Activated CD4-positive, CD25-positive, alpha-beta regulatory T cell (primary cell): ENCODE results near the gene OAS1.

Experiments
- DNase-seq, 4 experiments: peaks; one replicate each; lab custom pipeline; 2025; lab: John Stamatoyannopoulos, UW

The OAS1 gene

DNA sequence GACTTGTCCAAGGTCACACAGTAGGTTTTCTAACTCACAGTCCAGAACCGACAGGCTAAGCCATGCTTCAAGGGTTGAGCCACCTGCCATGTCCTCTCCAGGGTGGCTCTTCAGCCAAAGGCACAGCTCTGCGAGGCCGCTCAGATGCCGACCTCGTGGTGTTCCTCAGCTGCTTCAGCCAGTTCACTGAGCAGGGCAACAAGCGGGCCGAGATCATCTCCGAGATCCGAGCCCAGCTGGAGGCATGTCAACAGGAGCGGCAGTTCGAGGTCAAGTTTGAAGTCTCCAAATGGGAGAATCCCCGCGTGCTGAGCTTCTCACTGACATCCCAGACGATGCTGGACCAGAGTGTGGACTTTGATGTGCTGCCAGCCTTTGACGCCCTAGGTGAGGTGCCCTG lies 58.9 kb downstream of the OAS1 start:
- DNase-seq: no peak

DNA sequence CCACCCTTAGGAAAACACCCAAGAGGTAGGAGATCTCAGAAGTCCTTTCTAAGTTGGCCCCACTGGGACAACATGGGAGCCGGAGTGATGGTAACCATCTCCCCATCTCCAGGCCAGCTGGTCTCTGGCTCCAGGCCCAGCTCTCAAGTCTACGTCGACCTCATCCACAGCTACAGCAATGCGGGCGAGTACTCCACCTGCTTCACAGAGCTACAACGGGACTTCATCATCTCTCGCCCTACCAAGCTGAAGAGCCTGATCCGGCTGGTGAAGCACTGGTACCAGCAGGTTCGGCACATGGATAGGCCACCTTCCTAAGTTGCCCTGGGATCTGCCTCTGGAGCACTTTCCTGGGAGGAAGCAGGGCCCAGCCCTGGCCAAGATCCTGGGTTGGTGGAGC lies 60.5 kb downstream of the OAS1 start:
- no peak for DNase-seq

DNA sequence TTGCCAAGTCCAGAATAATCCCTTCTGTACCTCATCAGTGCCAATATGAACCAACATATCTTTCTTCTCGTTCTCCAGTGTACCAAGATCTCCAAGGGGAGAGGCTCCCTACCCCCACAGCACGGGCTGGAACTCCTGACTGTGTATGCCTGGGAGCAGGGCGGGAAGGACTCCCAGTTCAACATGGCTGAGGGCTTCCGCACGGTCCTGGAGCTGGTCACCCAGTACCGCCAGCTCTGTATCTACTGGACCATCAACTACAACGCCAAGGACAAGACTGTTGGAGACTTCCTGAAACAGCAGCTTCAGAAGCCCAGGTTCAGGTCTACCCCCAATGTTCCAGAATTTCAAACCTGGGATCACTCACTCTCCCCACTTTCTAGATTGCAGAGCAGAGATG lies 61.1 kb downstream of the OAS1 start:
- DNase-seq: no peak
